ENCODE results near the gene PCBP2.

PCBP2 gene

DNA sequence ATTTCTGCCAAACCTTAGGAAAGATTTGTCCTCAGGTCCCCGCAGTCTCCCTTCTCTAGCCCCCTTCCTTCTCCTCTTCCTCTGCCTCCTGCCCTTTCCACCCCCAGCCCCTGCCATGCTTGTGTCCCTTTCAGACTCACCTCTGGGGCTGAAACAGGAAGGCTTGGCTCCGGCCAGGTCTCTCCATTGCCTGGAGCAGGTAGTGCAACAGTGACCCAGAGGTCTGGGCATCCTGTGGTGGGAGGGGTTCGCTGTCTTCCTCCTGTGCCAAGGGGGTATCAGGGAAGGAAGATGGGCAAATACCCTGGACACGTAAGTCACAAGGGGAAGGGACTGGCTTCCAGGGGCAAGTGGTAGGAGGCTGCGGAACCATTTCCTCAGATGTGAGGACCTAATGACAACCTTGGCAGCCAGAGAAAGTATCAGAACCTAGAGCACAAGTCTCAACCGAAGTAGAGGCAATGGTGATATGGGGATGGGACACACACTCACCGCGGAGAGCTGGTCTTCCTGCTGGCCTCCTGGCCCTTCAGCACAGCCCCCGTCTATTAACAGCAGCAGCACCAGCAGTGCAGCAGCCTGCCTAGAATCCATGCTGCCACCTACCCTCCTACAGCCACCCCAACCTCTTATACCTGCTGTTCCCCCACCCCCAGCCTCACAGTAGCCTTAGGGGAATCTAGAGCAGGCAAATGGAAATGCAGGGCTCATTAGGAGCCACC, 55.1 kb downstream of the PCBP2 start, which contains the start of gene NPFF:
NPFF (minus strand) TSS at position 604 of the 722 bp plus-strand sequence; CDS start at position 594, 10 bp downstream.
- DNase-seq (ENCODE audit: extremely low read depth in 1 of 2, low read depth in 1 of 2): no peak

DNA sequence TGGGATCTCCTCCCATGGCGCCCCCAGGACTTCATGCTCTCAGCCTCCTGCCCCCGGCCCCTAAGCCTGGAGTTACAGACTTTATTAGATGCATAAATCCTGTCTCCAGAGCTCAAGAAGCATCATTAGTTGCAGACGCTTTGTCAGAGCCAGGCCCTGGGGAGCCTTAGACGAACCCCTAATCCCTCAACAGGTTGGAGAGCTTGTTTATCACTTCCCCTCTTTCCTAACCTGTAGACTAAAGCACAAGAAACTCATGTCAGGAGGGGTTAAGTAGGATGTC, 55.6 kb downstream of the PCBP2 start:
- DNase-seq (ENCODE audit: extremely low read depth in 1 of 2, low read depth in 1 of 2): no peak

GRCh38 chr12:53508534-53509170, 56.8 kb downstream of the PCBP2 start:
- DNase-seq (ENCODE audit: extremely low read depth in 1 of 2, low read depth in 1 of 2): peak; percentile 48 to 69

GRCh38 chr12:53510181-53510812, 58.4 kb downstream of the PCBP2 start:
- DNase-seq (ENCODE audit: extremely low read depth in 1 of 2, low read depth in 1 of 2): no peak

DNA sequence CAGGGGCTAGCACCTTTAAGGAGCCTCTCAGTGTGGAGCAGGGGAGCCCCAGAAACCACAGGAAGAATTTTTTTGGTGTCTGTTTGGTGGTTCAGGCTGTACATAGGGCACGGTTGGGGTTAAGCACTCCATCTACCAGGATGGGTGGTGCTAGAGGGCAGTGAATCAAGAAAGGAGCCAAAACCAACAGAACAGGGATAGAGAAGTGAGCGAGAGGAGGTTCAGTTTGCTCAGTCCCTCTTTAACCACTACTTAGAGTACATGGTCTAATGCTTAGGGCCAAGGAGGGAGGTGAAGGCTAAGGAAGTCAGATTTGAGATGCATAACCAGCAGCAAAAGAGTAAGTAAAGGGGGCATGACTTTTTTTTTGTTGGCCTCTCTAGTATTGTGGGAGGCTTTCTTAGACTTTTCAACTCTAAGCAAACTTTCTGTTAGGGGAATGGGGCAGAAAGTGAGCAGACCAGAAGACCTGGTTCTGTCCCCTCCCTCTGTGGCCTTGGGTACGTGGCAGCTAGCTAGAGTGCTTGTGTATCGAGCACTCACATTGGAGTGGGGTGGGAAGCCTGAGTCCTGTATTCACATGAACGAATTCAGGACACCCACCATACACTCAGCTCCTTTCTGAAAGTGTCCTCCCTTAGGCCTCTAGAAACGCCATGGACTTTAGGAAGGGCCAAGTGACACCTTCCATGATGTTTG, 62.0 kb downstream of the PCBP2 start:
- no peak for DNase-seq (ENCODE audit: extremely low read depth in 1 of 2, low read depth in 1 of 2)

GRCh38 chr12:53514628-53515290, 62.9 kb downstream of the PCBP2 start:
- DNase-seq (ENCODE audit: extremely low read depth in 1 of 2, low read depth in 1 of 2): no peak

GRCh38 chr12:53515291-53515680, 63.4 kb downstream of the PCBP2 start:
- no peak for DNase-seq (ENCODE audit: extremely low read depth in 1 of 2, low read depth in 1 of 2)

DNA sequence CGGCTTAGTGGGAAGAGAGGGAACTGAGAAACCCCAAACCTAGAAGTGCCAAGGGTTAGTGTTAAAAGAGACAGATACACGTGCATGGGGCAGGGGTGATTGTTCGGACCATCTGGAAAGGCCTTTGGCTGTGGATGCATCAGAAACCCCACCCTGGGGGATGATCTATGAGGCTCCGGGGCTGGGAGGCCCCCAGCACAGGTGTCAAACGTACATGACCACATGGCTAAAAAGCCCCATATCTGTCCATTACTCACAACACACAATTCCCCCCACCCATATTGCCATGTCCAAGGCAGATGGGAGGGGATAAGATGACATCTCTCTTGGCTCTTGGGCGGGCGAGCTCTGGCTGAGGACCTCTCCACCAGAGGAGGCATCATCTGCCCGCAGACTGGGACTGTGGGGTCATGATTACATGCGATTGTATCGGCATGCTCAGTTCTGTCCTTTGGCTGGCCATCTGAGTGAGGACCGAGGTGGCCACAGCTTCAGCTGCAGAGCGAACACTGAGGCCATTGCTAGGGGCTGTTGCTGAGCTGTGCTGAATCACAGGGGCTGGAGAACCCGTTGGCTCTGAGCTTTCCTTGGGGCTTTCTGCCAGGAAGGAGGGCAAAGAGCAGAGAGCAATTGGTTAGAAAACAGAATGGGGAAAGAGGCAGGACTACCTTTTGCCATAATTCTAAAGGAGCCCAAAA, 65.0 kb downstream of the PCBP2 start:
- DNase-seq (ENCODE audit: extremely low read depth in 1 of 2, low read depth in 1 of 2): no peak

DNA sequence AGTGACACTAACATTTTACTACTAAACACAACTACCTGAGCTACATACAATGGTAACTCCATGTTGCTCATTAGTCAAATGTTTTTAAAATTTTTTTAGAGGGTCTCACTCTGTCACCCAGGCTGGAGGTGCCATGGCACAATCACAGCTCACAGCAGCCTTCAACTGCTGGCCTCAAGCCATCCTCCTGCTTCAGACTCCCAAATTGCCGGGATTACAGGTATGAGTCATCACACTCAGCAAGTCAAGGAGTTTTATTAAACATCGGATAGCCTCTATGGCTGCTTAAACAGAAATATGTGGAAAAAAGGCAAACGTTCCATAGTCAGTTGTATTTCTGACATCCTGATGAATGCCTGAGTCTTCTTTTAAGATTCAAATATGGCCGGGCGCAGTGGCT, 66.5 kb downstream of the PCBP2 start:
- no peak for DNase-seq (ENCODE audit: extremely low read depth in 1 of 2, low read depth in 1 of 2)

- no peak for DNase-seq (ENCODE audit: extremely low read depth in 1 of 2, low read depth in 1 of 2)
Observed at GRCh38 chr12:53523131-53523530, 71.2 kb downstream of the PCBP2 start.

- DNase-seq (ENCODE audit: extremely low read depth in 1 of 2, low read depth in 1 of 2): no peak
Observed at GRCh38 chr12:53524476-53524875, 72.6 kb downstream of the PCBP2 start.

DNA sequence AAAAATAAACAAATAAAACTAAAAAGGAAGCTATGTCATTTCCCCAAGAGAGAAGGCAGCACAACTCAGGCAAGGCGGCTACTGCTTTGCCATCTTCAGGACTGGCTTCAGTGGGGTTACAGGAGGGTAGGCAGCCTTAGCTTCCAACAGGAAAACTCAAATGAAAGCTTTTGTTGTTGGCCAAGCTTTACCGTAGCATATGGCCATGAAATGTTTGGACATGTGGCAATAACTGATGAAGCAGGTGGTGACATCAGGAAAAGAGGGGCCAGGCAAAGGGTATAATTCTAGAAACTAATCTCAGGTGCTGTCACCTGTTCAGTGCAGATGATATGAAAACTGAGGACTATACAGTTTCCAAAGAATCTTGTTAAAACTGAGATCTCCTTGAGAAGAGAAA, 78.2 kb downstream of the PCBP2 start:
- DNase-seq (ENCODE audit: extremely low read depth in 1 of 2, low read depth in 1 of 2): no peak

All from activated CD8-positive, alpha-beta memory T cell treated with anti-CD3 and anti-CD28 coated beads for 1 hour (primary cell).